Measurements from ENCODE around the gene ZZZ3.
"Not testable (repeated sequence)": the region's sequence is repeated elsewhere in the genome, so short reads cannot be mapped to it uniquely, and the experiment has no call there.

Gene ZZZ3

GRCh38 chr1:77678660-77679610, 3.5 kb downstream of the ZZZ3 start:
- Mint-ChIP-seq H3K9me3 (no peaks in the 10 kb centered on the region), H3K36me3 (peaks cover 11% of the 10 kb centered on the region), H3K27me3 (no peaks in the 10 kb centered on the region), H3K4me1 (peaks cover 43% of the 10 kb centered on the region), H3K27ac (no peak overlapping the region), H3K4me3 (no peak overlapping the region)
- no peak for ATAC-seq

- not testable (repeated sequence) for H3K9me3 Mint-ChIP-seq, H3K4me3 Mint-ChIP-seq, ATAC-seq, H3K27me3 Mint-ChIP-seq, H3K36me3 Mint-ChIP-seq
- peaks cover 48% of the 10 kb centered on the region for H3K4me1 Mint-ChIP-seq
- peak overlapping the region; percentile 40 for H3K27ac Mint-ChIP-seq
Observed at GRCh38 chr1:77674807-77675206, 7.7 kb downstream of the ZZZ3 start.

- peaks cover 50% of the 10 kb centered on the region for H3K4me1 Mint-ChIP-seq
- ATAC-seq = no peak
- H3K27me3 Mint-ChIP-seq = no peaks in the 10 kb centered on the region
- H3K36me3 Mint-ChIP-seq = peaks cover 5% of the 10 kb centered on the region
- H3K27ac Mint-ChIP-seq = no peak overlapping the region
- no peaks in the 10 kb centered on the region for H3K9me3 Mint-ChIP-seq
- H3K4me3 Mint-ChIP-seq = no peak overlapping the region
Observed at GRCh38 chr1:77673716-77674355, 8.6 kb downstream of the ZZZ3 start.

- Mint-ChIP-seq H3K4me3 (no peak overlapping the region), H3K27ac (no peak overlapping the region), H3K36me3 (no peaks in the 10 kb centered on the region), H3K9me3 (no peaks in the 10 kb centered on the region), H3K4me1 (peaks cover 47% of the 10 kb centered on the region), H3K27me3 (no peaks in the 10 kb centered on the region)
- ATAC-seq = no peak
Observed at GRCh38 chr1:77673030-77673429, 9.4 kb downstream of the ZZZ3 start.

GRCh38 chr1:77672374-77672773, 10.1 kb downstream of the ZZZ3 start:
- no peak for ATAC-seq
- Mint-ChIP-seq H3K4me1 (peaks cover 50% of the 10 kb centered on the region), H3K27me3 (no peaks in the 10 kb centered on the region), H3K9me3 (no peaks in the 10 kb centered on the region), H3K4me3 (no peak overlapping the region), H3K36me3 (no peaks in the 10 kb centered on the region), H3K27ac (no peak overlapping the region)

GRCh38 chr1:77671836-77672235, 10.6 kb downstream of the ZZZ3 start:
- no peak overlapping the region for H3K27ac Mint-ChIP-seq
- no peak for ATAC-seq
- peaks cover 54% of the 10 kb centered on the region for H3K4me1 Mint-ChIP-seq
- no peaks in the 10 kb centered on the region for H3K9me3 Mint-ChIP-seq
- no peak overlapping the region for H3K4me3 Mint-ChIP-seq
- no peaks in the 10 kb centered on the region for H3K36me3 Mint-ChIP-seq
- H3K27me3 Mint-ChIP-seq = no peaks in the 10 kb centered on the region

GRCh38 chr1:77670330-77670729, 12.1 kb downstream of the ZZZ3 start:
- no peak for ATAC-seq
- Mint-ChIP-seq H3K4me3 (no peak overlapping the region), H3K27me3 (no peaks in the 10 kb centered on the region), H3K27ac (no peak overlapping the region), H3K4me1 (peaks cover 59% of the 10 kb centered on the region), H3K9me3 (no peaks in the 10 kb centered on the region), H3K36me3 (no peaks in the 10 kb centered on the region)

- Mint-ChIP-seq H3K36me3 (no peaks in the 10 kb centered on the region), H3K9me3 (no peaks in the 10 kb centered on the region), H3K4me3 (no peak overlapping the region), H3K27me3 (no peaks in the 10 kb centered on the region), H3K27ac (no peak overlapping the region), H3K4me1 (peaks cover 63% of the 10 kb centered on the region)
- no peak for ATAC-seq
Observed at GRCh38 chr1:77668924-77669449, 13.5 kb downstream of the ZZZ3 start.

GRCh38 chr1:77664939-77665516, 17.4 kb downstream of the ZZZ3 start:
- no peak overlapping the region for H3K4me3 Mint-ChIP-seq

GRCh38 chr1:77661696-77662095, 20.8 kb downstream of the ZZZ3 start:
- H3K27ac Mint-ChIP-seq = no peak overlapping the region
- no peaks in the 10 kb centered on the region for H3K9me3 Mint-ChIP-seq
- H3K4me3 Mint-ChIP-seq = no peak overlapping the region
- peaks cover 38% of the 10 kb centered on the region for H3K4me1 Mint-ChIP-seq
- H3K27me3 Mint-ChIP-seq = no peaks in the 10 kb centered on the region
- peaks cover 16% of the 10 kb centered on the region for H3K36me3 Mint-ChIP-seq
- ATAC-seq = no peak

More at GRCh38 chr1:77664939-77665516, 17.4 kb downstream of the ZZZ3 start:
- Mint-ChIP-seq H3K27me3 (no peaks in the 10 kb centered on the region), H3K4me1 (peaks cover 57% of the 10 kb centered on the region), H3K36me3 (peaks cover 15% of the 10 kb centered on the region), H3K9me3 (no peaks in the 10 kb centered on the region), H3K27ac (no peak overlapping the region)
- ATAC-seq = no peak

- Mint-ChIP-seq H3K27me3 (no peaks in the 10 kb centered on the region), H3K36me3 (peaks cover 16% of the 10 kb centered on the region), H3K4me3 (no peak overlapping the region)
Observed at GRCh38 chr1:77659879-77660593, 22.4 kb downstream of the ZZZ3 start.

GRCh38 chr1:77658271-77658670, 24.2 kb downstream of the ZZZ3 start:
- Mint-ChIP-seq H3K9me3 (no peaks in the 10 kb centered on the region), H3K36me3 (peaks cover 14% of the 10 kb centered on the region), H3K27me3 (no peaks in the 10 kb centered on the region), H3K27ac (no peak overlapping the region), H3K4me3 (no peak overlapping the region), H3K4me1 (peaks cover 32% of the 10 kb centered on the region)
- no peak for ATAC-seq

More at GRCh38 chr1:77659879-77660593, 22.4 kb downstream of the ZZZ3 start:
- H3K4me1 Mint-ChIP-seq = peaks cover 39% of the 10 kb centered on the region
- no peak overlapping the region for H3K27ac Mint-ChIP-seq
- ATAC-seq = no peak
- H3K9me3 Mint-ChIP-seq = no peaks in the 10 kb centered on the region

GRCh38 chr1:77655431-77655974, 27.0 kb downstream of the ZZZ3 start:
- Mint-ChIP-seq H3K9me3 (peaks cover 3% of the 10 kb centered on the region), H3K4me1 (peaks cover 43% of the 10 kb centered on the region), H3K36me3 (peaks cover 25% of the 10 kb centered on the region), H3K27me3 (no peaks in the 10 kb centered on the region), H3K4me3 (no peak overlapping the region), H3K27ac (peak overlapping the region; percentile 46)
- no peak for ATAC-seq

- H3K4me1 Mint-ChIP-seq = peaks cover 44% of the 10 kb centered on the region
- no peak overlapping the region for H3K27ac Mint-ChIP-seq
- no peak for ATAC-seq
- no peaks in the 10 kb centered on the region for H3K27me3 Mint-ChIP-seq
- peaks cover 44% of the 10 kb centered on the region for H3K36me3 Mint-ChIP-seq
- H3K4me3 Mint-ChIP-seq = no peak overlapping the region
- peaks cover 6% of the 10 kb centered on the region for H3K9me3 Mint-ChIP-seq
Observed at GRCh38 chr1:77652970-77653516, 29.4 kb downstream of the ZZZ3 start.
